HG03354 (cell line): ENCODE results near the gene EMC8.

Source experiments
- ATAC-seq: cut with Tn5 transposase; IDR thresholded peaks from one replicate; pipeline ENCODE4 v1.9.1; 2021; ENCODE audit warnings: mild to moderate bottlenecking; ENCODE audit not compliant: unreplicated experiment, poor library complexity, severe bottlenecking

Gene EMC8

DNA sequence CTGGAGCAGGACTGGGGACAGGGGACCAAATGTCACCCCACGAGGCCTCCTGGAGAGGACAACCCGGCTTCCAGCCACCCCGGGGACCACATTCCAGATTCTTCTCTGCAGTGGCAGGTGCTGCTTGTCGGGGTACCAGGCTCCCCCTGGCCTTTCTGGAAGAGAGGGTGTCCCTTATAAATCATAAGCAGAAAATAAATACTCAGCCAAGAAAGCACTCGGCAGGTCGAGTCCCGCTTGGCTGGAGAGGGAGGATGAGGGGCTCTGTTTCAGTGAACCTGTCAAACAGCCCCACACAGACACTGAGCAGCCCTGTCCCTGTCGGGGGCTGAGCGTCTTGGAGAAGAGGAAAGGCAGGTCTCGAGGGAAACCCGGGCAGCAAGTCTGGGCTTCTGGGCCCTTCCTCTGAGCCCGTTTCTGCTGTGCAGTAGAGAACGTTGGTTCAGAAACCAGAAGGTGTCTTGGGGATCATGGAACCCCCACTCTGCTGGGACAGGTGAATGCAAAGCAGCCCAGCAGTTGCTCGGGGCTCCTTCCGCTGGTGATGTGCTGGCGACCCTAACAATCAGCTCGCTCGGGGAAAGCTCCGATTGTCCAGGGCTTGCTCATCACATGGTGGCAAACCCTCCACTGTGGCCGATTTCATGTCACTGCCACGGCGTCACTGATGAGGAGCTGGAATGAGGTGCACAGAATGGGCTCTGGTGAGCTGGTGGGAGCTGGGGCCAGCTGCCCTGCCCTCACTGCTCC lies 36.8 kb upstream of the EMC8 start:
- ATAC-seq = no peak

DNA sequence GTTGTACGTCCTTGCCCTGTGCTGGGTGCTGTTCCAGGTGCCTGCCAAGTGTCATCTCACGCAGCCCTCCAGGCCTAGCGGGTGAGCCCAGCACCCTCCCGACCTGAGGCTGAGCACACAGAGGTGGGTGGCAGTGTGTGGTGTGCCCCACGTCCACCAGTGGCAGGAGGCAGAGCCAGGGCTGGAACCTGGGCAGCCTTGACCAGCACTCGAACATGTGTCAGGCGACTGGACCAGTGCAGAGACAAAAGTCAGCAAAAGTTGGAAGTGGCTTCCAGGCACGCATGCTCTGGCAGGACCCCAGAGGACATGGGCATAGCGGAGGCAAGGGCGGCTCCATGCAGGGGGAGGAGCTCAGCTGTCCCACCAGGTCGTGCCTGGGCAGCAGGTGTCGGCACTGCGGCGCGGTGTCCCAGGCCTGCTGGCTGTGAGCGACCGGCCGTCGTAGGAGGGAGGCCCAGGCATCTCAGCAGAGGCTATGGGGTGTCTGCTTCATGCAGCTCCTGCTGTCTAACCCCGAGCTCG lies 35.9 kb upstream of the EMC8 start:
- ATAC-seq = no peak

DNA sequence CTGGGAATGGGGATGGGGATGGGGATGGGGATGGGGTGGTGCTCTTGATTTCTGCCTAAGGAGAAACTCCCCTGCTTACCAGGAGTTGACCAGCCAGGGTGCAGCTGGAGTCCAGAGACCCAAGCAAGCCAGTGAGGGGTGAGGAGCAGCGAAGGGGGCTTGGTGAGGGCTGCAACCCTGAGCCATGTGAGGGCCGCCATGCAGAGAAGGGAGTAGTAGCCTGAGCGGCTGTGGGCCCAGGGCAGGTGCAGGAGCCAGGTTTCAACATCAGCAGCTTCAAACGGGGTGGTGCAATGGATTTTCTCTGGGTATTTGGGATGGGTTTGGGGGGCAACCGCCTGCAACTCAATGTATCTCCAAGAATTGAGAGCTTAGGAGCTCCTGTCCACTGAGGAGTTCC lies 35.4 kb upstream of the EMC8 start:
- ATAC-seq = no peak

DNA sequence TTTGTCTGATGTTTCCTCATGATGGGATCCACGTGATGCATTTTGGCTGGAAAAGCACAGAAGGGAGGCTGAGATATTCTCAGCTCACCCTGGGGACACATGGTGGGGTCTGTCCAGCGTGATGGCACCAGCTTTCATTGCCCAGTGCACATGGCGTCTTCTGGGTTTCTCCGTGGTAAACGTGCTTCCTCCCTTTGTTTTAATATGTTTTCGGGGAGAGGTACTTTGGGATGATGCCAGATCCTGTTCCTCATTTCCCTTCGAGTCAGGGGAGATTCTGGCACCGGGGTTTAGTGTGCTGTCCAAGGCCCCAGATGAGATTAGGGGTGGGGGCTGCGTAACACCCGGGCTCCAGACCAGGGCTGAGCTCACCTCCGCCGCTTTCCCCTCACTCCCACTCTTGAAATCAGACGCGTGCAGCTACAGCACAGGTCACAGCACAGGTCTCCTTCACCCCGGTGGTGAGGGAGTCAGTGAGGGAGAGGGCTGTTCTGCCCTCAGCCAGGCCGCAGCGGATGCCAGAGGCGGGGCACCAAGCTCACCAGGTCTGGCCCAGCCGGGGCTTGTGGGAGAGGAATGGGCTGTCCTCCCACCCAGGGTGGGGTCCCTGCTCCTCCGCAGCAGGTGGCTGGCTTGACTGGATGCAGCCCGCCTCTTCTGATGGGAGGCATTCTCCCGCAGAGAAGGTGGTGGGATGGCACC lies 34.0 kb upstream of the EMC8 start:
- ATAC-seq = no peak

DNA sequence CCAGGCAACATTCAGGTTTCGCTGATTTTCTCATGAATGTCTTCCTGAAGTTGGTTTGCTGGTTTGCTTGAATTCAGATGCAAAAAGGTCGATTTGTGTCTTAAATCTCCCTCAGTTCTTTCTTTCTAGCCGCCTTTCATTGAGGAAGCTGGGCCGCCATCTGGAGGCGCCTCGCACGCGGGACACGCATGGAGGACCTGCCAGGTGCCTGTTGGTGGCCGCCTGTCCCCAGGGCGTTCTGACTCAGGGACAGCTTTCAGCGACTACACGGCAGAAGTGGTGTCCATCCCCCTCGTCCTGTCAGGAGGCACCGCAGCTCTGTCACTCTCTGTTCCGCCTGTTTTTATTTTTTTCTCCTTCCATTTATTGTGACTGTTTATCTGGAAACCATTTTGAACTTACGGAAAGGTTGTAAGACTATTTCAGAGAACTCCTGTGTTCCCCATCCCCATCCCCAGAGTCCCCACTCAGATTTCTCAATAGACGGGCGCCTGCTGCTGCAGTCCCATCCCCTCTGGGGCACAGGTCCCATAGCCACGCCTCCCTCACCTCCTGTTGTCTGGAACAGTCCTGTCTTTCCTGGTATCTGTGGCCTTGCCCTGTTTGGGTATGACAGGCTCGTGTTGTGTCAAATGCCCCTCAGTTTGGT lies 33.4 kb upstream of the EMC8 start:
- no peak for ATAC-seq

DNA sequence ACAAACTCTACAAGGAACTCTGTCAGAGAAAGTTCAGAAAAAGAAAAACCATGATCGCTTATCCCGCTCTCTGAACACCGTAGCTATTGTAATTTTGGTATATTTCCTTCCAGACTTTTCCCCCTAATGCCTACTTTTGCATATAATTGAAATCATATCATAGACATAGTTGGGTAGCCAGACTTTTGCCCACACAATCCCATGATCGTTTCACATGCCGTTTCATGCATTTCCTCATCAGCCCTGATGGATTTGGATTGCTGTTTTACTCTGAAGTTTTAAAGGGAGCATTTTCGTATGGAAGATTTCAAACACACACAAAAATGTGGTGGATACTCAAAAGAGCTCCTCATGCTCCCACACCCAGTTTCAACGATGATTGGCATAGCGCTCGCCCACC lies 31.5 kb upstream of the EMC8 start:
- ATAC-seq = no peak

DNA sequence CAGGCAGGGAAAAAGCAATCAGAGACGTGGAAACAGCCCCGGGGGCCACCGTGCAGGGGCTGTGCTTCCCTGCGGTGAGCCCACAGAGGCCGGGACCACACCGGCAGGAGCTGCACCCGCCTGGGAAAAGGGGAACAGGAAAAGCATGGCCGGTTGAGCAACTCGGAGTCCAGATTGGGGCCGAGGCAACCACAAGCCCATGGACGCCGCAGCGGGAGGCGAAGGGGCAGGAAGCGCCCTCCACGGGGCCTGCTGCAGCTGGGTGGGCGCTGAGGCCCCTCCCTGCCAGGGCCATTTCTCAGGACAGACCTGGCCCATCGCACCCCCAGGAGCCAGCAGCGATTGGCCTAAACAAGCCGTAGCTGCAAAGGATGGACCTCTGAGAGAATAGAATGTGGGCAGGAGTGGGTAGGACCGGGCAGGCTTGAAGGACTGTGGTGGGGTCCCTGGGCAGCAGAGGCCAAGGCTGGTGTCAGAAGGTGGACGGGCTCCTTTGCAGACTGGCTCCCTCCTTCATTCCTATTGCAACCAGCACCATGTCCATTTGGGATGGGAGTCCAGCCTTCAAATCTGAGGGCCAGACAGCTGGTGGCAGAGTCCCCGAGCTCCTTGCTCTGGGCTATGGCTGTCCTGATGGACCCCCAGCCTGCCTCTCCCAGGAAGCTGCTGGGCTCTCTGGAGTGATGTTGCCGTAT lies 30.6 kb upstream of the EMC8 start:
- no peak for ATAC-seq

DNA sequence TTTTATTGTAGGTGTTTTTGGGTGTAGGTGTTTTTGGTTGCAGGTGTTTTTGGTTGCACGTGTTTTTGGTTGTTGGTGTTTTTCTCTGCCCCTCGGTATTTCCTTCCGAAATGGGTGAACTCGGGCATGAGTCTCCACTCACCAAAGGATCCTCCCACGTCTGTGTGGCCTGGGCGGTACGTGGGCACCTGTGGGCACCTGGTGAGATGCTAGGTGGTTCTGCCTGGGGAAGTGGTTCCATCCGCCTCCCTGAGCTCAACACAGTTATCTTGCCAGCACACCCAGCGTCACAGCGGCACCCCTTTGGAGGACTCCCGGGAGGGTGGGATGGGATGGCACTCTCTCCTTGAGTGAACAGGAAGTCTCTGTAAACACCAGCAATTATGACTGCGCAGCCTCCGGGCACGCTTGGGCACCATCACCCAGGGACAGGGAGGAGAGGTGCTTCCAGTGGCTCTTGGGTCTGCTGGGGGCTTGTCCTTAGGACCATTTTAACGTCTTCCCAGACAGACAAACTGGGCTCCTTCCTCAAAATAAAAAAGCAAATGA lies 29.9 kb upstream of the EMC8 start:
- no peak for ATAC-seq

DNA sequence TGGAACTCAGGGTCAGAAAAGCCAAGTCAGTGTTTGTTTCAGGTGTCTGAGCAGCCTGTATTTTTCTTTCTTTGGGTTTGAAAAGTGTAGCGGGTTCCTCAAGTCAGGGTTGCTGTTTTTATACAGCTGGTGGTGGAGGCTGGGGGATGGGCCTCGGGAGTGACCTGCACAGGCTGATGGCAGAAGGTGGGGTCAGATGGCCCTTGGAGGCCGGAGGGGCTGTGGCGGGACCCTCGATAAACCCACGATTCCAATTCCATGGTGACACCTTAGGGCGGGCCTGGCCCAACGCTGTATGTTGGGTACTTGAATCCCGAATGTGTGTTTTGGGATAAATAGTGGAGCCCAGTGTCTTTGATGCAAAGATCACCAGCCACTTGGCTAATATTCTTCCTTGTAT lies 28.8 kb upstream of the EMC8 start:
- ATAC-seq = no peak

DNA sequence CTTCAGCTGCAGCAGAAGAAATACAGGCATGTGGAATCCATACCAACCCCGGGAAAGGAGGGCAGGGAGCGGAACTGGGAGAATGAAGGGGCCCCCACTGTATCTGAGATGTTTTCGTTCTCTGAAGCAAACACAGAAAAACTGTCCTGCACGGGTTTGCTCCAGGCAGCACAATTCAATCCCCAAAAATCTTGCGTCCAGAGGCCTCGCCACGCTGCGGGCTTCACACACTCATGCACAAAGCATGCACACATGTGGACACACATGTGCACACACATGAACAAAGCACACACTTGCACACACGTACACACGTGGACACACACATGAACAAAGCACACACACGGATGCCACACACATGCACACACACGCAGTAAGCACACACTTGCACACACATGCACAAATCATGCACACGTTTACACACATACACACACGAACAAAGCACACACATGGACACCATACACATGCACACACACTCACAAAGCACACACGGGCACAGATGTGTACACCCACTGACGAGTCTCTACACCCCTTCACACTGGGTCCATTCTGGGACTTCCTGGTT lies 27.4 kb upstream of the EMC8 start:
- no peak for ATAC-seq

DNA sequence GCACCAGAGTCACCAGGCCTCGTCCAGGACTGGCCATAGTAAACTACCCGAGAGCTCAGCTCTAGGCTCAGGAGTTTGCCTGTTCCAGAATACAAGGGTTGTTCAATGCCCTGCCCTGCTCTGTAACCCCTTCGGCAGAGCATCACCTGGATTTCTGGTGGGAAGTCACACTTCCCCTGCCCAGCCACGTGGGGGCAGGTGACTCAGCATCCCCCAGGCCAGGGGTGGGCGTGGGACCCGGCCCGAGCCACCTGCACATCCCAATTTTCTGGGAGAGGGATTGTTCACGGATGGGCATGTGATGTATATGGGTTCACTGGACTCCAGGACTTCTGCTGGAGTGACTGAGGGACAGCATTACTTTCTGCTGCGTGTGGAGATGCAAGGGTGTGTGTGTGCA lies 26.0 kb upstream of the EMC8 start:
- ATAC-seq = no peak

DNA sequence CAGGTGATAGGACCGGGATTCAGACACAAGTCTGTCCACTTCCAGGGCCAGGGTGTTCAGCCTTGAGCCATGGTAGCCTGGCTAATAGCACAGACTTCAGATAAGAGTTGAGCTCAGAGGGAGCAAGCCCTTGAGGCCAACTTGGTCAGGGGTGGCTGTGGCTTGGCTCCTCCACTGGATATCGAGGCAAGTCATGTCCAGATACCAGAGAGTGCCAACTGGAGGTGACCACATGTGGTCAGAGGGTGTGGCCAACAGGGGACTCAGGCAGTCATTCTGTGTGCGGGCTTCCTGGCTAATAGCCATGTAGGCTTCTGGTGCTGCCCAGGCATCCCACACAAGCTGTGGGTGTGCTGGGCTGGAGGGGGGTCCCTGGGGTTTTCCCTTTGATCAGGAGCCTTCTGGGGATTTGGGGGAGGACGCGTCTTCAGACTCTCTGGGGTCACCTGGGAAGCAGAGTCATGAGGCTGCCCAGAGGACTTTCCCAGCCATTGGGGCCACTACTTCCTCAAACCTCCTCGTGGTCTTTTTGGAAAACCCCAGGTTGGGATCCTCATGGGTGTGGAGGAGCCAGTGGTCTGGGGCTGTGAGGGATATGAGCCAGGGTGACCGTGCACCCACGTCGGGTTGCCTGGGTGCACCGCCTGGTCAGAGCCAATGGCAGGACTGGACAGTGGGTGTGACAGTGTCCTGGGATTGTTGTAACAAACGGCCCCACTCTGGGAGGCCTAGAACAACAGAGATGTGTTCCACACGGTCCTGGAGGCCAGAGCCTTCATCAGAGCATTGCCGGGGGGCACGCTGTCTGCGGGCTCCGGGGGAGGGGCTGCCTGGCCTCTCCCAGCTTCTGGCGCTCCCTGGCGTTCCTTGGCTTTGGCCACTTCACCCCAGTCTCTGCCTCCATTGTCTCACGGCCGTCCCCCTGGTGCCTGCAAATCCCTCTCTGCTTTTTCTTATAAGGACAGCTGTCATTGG lies 25.1 kb upstream of the EMC8 start:
- no peak for ATAC-seq

DNA sequence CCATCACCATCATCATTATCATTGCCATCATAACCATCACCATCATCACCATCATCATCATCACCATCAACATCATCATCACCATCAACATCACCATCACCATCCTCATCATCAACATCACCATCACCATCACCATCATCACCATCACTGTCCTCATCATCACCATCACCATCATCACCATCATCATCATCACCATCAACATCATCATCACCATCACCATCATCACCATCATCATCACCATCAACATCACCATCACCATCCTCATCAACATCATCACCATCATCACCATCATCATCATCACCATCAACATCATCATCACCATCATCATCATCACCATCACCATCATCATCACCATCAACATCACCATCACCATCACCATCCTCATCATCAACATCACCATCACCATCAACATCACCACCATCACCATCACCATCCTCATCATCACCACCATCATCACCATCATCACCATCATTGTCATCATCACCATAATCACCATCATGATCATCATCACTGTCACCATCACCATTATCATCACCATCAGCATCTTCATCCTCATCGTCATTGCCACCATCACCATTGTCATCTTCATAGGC lies 24.1 kb upstream of the EMC8 start:
- ATAC-seq = no peak

DNA sequence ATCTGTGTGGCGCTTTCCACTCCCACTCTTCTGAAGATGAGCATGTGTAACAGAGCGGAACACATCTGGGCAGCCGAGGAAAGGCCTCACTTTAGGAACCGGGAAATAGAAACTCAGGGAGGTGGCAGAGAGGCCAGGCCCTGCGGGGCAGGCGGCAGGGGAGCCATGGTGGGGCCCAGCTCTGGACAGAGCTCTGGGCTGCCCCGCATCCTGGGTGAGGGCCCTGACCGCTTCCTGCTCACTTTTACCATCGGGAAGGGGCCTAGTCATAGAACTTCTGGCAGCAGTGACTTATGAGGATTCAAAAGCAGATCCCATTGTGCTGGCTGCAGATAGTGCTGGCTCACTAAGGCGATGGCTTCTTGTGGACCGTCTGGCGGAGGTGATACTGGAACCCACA lies 22.8 kb upstream of the EMC8 start:
- ATAC-seq = no peak

DNA sequence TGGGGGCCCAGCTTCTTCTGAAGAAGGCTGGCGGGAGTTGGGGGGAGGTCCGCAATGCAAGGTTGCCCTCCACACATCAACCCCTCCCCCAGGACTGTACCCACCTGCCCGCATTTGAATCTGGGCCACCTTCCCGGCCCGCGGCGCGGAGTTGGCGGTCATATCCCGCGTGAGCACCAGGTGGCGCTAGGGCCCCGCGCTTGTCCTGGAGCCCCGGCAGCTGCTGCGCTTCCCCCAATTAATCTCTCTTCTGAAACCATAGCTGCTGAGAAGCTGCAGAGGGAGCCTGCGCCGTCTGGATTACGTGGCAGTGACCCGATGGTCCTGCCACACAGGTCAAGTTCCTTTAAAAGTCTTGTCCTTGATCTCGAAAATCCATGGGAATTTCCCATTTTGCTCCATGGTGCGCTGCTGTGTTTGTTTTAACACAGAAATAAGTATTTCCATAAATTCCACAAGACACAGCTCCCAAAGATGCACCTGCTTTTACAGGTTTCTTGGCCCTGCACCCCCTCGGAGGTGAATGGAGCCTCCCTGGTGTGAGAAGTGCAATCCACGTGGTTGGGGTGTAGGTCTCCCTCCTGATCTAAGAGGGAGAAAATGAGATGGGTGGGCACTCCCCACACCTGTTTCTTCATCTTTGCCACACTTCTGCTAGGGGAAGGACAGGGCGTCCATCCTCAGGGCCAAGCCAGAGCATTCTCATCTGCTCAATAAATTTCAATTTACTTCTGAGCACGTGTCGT lies 22.2 kb upstream of the EMC8 start:
- ATAC-seq = peak; percentile 78

DNA sequence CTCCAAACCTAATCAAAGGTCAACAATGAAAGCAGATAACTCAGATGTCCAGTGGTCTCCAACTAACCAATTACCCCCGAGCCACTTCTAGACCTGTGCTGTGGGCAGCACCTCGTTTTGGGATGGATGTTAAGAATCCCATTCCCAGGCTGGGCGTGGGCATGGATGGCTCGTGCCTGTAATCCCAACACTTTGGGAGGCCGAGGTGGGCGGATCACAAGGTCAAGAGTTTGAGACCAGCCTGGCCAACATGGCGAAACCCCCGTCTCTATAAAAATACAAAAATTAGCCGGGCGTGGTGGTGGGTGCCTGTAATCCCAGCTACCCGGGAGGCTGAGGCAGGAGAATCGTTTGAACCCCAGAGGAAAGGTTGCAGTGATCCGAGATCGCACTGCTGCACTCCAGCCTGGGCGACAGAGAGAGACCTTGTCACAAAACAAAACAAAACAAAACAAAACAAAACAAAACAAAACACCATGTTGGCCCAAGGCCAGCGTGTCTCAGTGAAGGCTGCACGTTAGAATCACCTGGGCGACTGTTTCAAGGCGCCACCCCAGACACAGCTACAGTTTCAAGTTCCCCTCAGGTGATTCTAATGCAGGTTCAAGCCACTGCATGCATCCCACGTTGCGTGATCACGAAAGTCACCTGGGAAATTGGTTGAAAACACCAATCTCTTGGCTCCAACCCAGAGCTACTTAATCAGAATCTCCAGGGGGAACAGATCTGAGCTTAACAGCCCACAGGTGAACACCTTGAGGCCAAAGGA lies 21.4 kb upstream of the EMC8 start:
- peak; percentile 10 for ATAC-seq

DNA sequence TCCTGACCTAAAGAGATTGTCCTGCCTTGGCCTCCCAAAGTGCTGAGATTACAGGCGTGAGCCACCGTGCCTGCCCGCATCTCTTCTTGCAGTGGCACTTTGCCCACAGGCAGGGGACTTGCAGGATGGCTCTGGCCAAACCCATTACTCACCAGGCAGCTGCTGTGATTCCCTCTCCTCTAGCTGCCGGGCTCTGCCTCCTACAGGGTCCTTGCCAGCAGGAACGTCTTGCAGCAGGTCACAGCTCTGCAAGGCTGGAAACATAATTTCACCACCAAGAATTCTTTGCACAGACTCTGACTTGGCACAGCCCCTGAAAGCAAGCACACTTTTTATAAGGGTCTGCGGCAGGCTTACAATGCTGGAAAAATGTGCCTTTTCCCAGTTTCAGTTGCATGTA lies 20.4 kb upstream of the EMC8 start:
- no peak for ATAC-seq
